ENCODE measurements around the gene FSTL4.

FSTL4 gene

GRCh38 chr5:133406208-133406976 lies 205.9 kb downstream of the FSTL4 start:
- DNase-seq (no peak), ATAC-seq (ENCODE audit: insufficient read depth, low read depth) (no peak)
- peaks cover 3% of the 10 kb centered on the region for H3K27me3 ChIP-seq (ENCODE audit: insufficient read depth, low read length, poor library complexity)
- no peak overlapping the region for H3K27ac ChIP-seq (ENCODE audit: low read length)
- no peak overlapping the region for H3K4me3 ChIP-seq (ENCODE audit: low read depth in 1 of 2, low read length in 2 of 2)
- no peaks in the 10 kb centered on the region for H3K4me1 ChIP-seq (ENCODE audit: insufficient read depth, low read length)
- H2AFZ ChIP-seq (ENCODE audit: low read depth, low read length): no peak overlapping the region
- H4K20me1 ChIP-seq (ENCODE audit: insufficient read depth, low read length): 0 out of 2 replicates have a peak, but pooled peaks cover 2% of the 10 kb centered on the region
- TF ChIP-seq EZH2 (IDR thresholded peaks at IDR 0.05; ENCODE audit: borderline replicate concordance, low read depth, low read length, severe bottlenecking): no peak
- H3K79me2 ChIP-seq (ENCODE audit: insufficient read depth, low read length): no peaks in the 10 kb centered on the region
- no peaks in the 10 kb centered on the region for H3K36me3 ChIP-seq (ENCODE audit: insufficient read depth, low read length)
- H3K9ac ChIP-seq (ENCODE audit: low read depth, low read length): no peak overlapping the region
- no peaks in the 10 kb centered on the region for H3K9me3 ChIP-seq (ENCODE audit: insufficient read depth, low read length, severe bottlenecking)
- no peak overlapping the region for H3K4me2 ChIP-seq (ENCODE audit: insufficient read depth, low read length)

- DNase-seq: no peak
- Histone ChIP-seq H3K27me3 (ENCODE audit: insufficient read depth, low read length, poor library complexity) (no peaks in the 10 kb centered on the region), H3K4me3 (ENCODE audit: low read depth in 1 of 2, low read length in 2 of 2) (no peak overlapping the region), H3K9me3 (ENCODE audit: insufficient read depth, low read length, severe bottlenecking) (no peaks in the 10 kb centered on the region), H3K4me1 (ENCODE audit: insufficient read depth, low read length) (no peaks in the 10 kb centered on the region), H3K9ac (ENCODE audit: low read depth, low read length) (no peak overlapping the region), H3K79me2 (ENCODE audit: insufficient read depth, low read length) (no peaks in the 10 kb centered on the region), H3K27ac (ENCODE audit: low read length) (no peak overlapping the region), H4K20me1 (ENCODE audit: insufficient read depth, low read length) (0 out of 2 replicates have a peak, but pooled peaks cover 2% of the 10 kb centered on the region), H3K36me3 (ENCODE audit: insufficient read depth, low read length) (no peaks in the 10 kb centered on the region), H2AFZ (ENCODE audit: low read depth, low read length) (no peak overlapping the region), H3K4me2 (ENCODE audit: insufficient read depth, low read length) (no peak overlapping the region)
- TF ChIP-seq EZH2 (IDR thresholded peaks at IDR 0.05; ENCODE audit: borderline replicate concordance, low read depth, low read length, severe bottlenecking): no peak
- TF ChIP-seq CTCF (IDR thresholded peaks at IDR 0.05; ENCODE audit: borderline replicate concordance, extremely low read depth, low read length, poor library complexity, severe bottlenecking): no peak
- ATAC-seq (ENCODE audit: insufficient read depth, low read depth): no peak
Observed at GRCh38 chr5:133405275-133406034, 206.9 kb downstream of the FSTL4 start.

- Histone ChIP-seq H3K9ac (ENCODE audit: low read depth, low read length) (no peak overlapping the region), H2AFZ (ENCODE audit: low read depth, low read length) (no peak overlapping the region; the same call in 1 of the 2 replicates), H3K4me3 (ENCODE audit: low read depth in 1 of 2, low read length in 2 of 2) (no peak overlapping the region), H3K4me2 (ENCODE audit: insufficient read depth, low read length) (no peak overlapping the region), H3K79me2 (ENCODE audit: insufficient read depth, low read length) (no peaks in the 10 kb centered on the region), H3K27ac (ENCODE audit: low read length) (no peak overlapping the region), H4K20me1 (ENCODE audit: insufficient read depth, low read length) (0 out of 2 replicates have a peak, but pooled peaks cover 2% of the 10 kb centered on the region), H3K36me3 (ENCODE audit: insufficient read depth, low read length) (no peaks in the 10 kb centered on the region), H3K4me1 (ENCODE audit: insufficient read depth, low read length) (no peaks in the 10 kb centered on the region), H3K27me3 (ENCODE audit: insufficient read depth, low read length, poor library complexity) (no peaks in the 10 kb centered on the region), H3K9me3 (ENCODE audit: insufficient read depth, low read length, severe bottlenecking) (no peaks in the 10 kb centered on the region)
- peak; percentile 21 for DNase-seq
- peak; percentile 52; the same call in 2 of the 3 replicates for ATAC-seq (ENCODE audit: insufficient read depth, low read depth)
- TF ChIP-seq EZH2 (IDR thresholded peaks at IDR 0.05; ENCODE audit: borderline replicate concordance, low read depth, low read length, severe bottlenecking) (no peak), CTCF (IDR thresholded peaks at IDR 0.05; ENCODE audit: borderline replicate concordance, extremely low read depth, low read length, poor library complexity, severe bottlenecking) (peak; percentile 43)
Observed at GRCh38 chr5:133404724-133405123, 207.6 kb downstream of the FSTL4 start.
